Osteoblast (primary cell): ENCODE results near the gene CD38. TPM values are rescaled to one million over a fixed set of nuclear protein-coding genes. Genes with fewer than 3 reads are reported as not detected.
A peak's percentile ranks its signal among the peaks of the same experiment; 100 is the strongest.

Source experiments
- DNase-seq: peaks from one replicate; pipeline ENCODE4 v3.0.0; 2011; ENCODE audit warnings: low spot score, mixed read lengths; ENCODE audit not compliant: insufficient read length; ENCODE audit errors: missing footprints
- H2AFZ ChIP-seq: 2 replicates; pipeline ENCODE4 v1.6.0; 2011; ENCODE audit warnings: mild to moderate bottlenecking, low read length
- H3K27ac ChIP-seq: 2 replicates; pipeline ENCODE4 v1.5.1; 2011; ENCODE audit warnings: mild to moderate bottlenecking, low read depth, low read length, moderate library complexity
- H3K27me3 ChIP-seq: 2 replicates; pipeline ENCODE4 v1.6.0; 2012; ENCODE audit warnings: mild to moderate bottlenecking, control low read depth, inconsistent platforms, low read length, moderate library complexity; ENCODE audit not compliant: insufficient read depth
- H3K36me3 ChIP-seq: 2 replicates; pipeline ENCODE4 v1.5.1; 2011; ENCODE audit warnings: mild to moderate bottlenecking, low read length, control low read depth, moderate library complexity; ENCODE audit not compliant: insufficient read depth
- H3K4me1 ChIP-seq: 2 replicates; pipeline ENCODE4 v1.5.1; 2011; ENCODE audit warnings: mild to moderate bottlenecking, low read length, control low read depth, moderate library complexity; ENCODE audit not compliant: insufficient read depth
- H3K4me2 ChIP-seq: 2 replicates; pipeline ENCODE4 v1.6.0; 2011; ENCODE audit warnings: mild to moderate bottlenecking, low read length; ENCODE audit not compliant: insufficient read depth
- H3K4me3 ChIP-seq: fragments of 200-600 bp; sonication (generic); 3 replicates; pipeline ENCODE4 v1.5.1; 2012; ENCODE audit warnings: mild to moderate bottlenecking, low read length, inconsistent platforms; ENCODE audit not compliant: insufficient read depth
- H3K79me2 ChIP-seq: 2 replicates; pipeline ENCODE4 v1.6.0; 2012; ENCODE audit warnings: mild to moderate bottlenecking, low read length, control low read depth, inconsistent platforms; ENCODE audit not compliant: insufficient read depth
- H3K9me3 ChIP-seq: 2 replicates; pipeline ENCODE4 v1.5.1; 2011; ENCODE audit warnings: low read depth, low read length, control low read depth
- H4K20me1 ChIP-seq: 2 replicates; pipeline ENCODE4 v1.6.0; 2012; ENCODE audit warnings: mild to moderate bottlenecking, low read length, control low read depth; ENCODE audit not compliant: insufficient read depth
- CTCF ChIP-seq: IDR thresholded peaks from 2 replicates; pipeline ENCODE4 v1.5.1; 2011; ENCODE audit warnings: mild to moderate bottlenecking, low read depth, low read length, moderate library complexity; ENCODE audit errors: extremely low read depth
- total RNA-seq: library from RNA; depleted of rRNA; stranded (reverse); fragments of >200 nt; gene quantifications from 2 replicates; pipeline ENCODE4 v1.2.3, GENCODE V29; 2012

Gene CD38
- total RNA-seq, 1 donor = under 0.01 TPM

GRCh38 chr4:15736514-15737050 is 41.5 kb upstream of the CD38 start:
- H3K9me3 ChIP-seq = no peaks in the 10 kb centered on the region
- H3K27me3 ChIP-seq = no peaks in the 10 kb centered on the region
- DNase-seq = peak; percentile 42
- H2AFZ ChIP-seq = no peak overlapping the region
- no peak overlapping the region for H3K27ac ChIP-seq
- no peaks in the 10 kb centered on the region for H3K36me3 ChIP-seq
- H3K79me2 ChIP-seq = no peaks in the 10 kb centered on the region
- no peaks in the 10 kb centered on the region for H4K20me1 ChIP-seq
- no peaks in the 10 kb centered on the region for H3K4me1 ChIP-seq
- TF ChIP-seq CTCF = no peak
- H3K4me2 ChIP-seq = no peak overlapping the region
- no peak overlapping the region for H3K4me3 ChIP-seq

GRCh38 chr4:15737255-15737654 is 40.9 kb upstream of the CD38 start:
- Histone ChIP-seq H2AFZ (no peak overlapping the region), H3K27ac (no peak overlapping the region), H3K4me3 (no peak overlapping the region), H3K36me3 (no peaks in the 10 kb centered on the region), H3K4me2 (no peak overlapping the region), H3K27me3 (no peaks in the 10 kb centered on the region), H4K20me1 (no peaks in the 10 kb centered on the region), H3K79me2 (no peaks in the 10 kb centered on the region), H3K4me1 (no peaks in the 10 kb centered on the region), H3K9me3 (peaks cover 2% of the 10 kb centered on the region)
- no peak for TF ChIP-seq CTCF
- DNase-seq = no peak

GRCh38 chr4:15738877-15739276 is 39.3 kb upstream of the CD38 start:
- Histone ChIP-seq H3K9me3 (peaks cover 2% of the 10 kb centered on the region), H3K79me2 (no peaks in the 10 kb centered on the region), H4K20me1 (no peaks in the 10 kb centered on the region), H3K27me3 (no peaks in the 10 kb centered on the region), H3K27ac (no peak overlapping the region), H3K4me2 (no peak overlapping the region), H3K4me1 (peaks cover 4% of the 10 kb centered on the region), H3K4me3 (no peak overlapping the region), H2AFZ (no peak overlapping the region), H3K36me3 (no peaks in the 10 kb centered on the region)
- peak; percentile 42 for DNase-seq
- TF ChIP-seq CTCF = no peak

GRCh38 chr4:15740764-15741404 is 37.2 kb upstream of the CD38 start:
- Histone ChIP-seq H3K36me3 (no peaks in the 10 kb centered on the region), H4K20me1 (no peaks in the 10 kb centered on the region), H3K4me2 (no peak overlapping the region), H3K4me1 (peaks cover 7% of the 10 kb centered on the region), H3K27me3 (no peaks in the 10 kb centered on the region), H3K27ac (no peak overlapping the region), H3K9me3 (peaks cover 2% of the 10 kb centered on the region), H2AFZ (no peak overlapping the region), H3K4me3 (no peak overlapping the region), H3K79me2 (no peaks in the 10 kb centered on the region)
- peak; percentile 36 for DNase-seq
- no peak for TF ChIP-seq CTCF
